TTC549 (cell line): ENCODE data around the gene SNRPE.

Experiments
- FAIRE-seq: peaks from 2 replicates; lab custom pipeline; 2012; peaks lifted over from hg19 to GRCh38; lab: Jason Lieb, UNC

Gene SNRPE

DNA sequence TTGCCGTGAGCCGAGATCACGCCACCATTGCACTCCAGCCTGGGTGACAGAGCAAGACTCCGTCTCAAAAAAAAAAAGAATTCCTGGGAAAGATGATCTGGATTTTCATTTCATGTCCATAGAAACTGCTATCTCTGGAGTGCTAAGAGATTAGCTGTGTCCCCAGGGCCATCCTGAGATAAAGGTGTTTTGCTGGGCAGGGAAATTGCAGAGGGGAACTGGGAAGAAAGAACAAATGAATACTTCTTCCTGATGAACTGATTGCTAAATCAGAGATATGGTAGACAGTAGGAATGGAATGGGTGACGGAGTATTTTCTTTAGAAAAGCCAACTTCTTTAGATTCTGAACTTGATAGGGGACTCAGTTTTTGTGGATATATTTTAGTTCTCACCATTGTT, 19.2 kb downstream of the SNRPE start:
- no peak for FAIRE-seq

DNA sequence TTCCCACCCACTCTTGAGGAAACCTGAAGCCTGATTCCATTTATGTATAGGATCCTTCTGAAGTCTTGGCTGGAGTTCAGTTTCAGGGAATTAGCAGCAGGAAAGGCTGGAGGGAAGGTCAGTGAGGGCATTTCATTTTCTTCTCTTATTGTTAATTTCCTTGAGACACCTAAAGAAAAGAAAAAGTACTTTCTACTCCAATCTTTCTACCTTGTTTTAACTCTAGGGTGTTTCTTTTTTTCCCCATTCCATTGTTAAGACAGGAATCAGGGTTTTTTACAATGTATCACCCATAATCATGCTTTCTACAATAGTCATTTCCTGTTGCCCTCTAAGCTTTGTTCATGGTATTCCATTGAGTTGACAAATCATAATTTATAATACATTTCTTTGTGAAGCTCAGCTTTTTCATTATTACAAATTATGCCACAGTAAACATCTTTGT, 27.4 kb downstream of the SNRPE start:
- FAIRE-seq = no peak

DNA sequence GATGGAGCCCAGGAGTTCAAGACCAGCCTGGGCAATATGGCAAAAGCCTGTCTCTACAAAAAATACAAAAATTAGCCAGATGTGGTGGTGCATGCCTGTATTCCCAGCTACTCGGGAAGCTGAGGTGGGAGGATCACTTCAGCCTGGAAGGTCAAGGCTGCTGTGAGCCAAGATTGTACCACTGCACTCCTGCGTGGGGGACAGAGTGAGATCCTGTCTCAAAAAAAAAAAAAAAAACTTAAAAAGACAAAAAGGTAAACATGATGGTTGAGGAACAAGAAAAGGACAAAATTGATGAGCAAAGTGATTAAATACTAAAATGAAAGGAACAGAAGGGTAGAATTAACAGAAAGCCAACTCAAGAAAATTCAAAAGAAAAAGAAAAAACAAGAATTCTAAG, 30.6 kb downstream of the SNRPE start:
- no peak for FAIRE-seq

DNA sequence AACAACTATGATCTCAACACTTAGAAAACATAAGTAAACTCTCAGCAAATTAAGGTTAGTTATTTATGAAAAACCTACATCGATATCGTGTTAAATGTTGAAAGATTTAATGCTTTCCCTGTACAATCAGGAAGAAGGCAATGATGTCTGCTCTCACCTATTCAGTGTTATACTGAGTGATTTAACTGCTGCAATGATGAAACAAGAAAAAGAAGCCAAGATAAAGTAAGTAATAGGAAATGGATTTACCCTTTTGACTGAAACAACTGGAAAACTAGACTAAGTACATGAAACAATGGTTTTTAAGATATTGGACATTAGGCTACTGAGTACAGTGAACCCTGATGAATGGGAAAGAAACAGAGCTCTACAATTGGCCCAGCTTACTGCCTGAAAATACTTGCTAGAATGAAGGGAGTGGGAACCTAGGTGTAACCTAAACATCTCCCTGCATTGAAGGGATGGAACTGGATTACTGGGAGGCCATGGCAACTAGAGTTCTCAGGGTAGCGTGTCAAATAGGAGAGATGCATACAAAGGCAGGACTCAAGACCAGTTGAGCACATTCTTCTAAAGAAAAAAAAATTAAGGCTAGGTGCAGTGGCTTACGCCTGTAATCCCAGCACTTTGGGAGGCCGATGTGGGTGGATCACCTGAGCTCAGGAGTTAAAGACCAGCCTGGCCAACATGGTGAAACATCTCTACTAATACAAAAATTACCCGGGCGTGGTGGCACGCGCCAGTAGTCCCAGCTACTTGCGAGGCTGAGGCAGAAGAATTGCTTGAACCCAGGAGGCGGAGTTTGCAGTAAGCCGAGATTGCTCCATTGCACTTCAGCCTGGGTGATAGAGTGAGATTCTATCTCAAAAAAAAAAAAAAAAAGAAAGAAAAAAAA, 37.3 kb downstream of the SNRPE start:
- FAIRE-seq = peak; percentile 51

DNA sequence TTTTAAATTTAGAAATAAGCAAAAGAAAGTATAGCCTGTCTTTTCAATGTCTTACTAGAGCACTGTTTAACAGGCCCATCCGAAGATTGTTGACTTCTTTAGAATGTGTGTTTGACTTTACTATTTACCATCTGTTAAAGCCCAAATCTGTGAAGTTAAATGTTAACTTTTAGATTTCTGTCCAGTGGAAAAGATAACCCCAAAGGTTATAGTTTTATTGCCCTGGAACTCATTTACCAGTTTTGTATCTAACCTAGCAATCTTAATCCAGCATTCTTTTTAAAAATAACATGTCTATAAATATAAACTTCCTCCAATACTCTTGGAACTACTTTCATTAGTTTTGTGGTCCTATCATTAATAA, 37.9 kb downstream of the SNRPE start:
- FAIRE-seq = no peak

DNA sequence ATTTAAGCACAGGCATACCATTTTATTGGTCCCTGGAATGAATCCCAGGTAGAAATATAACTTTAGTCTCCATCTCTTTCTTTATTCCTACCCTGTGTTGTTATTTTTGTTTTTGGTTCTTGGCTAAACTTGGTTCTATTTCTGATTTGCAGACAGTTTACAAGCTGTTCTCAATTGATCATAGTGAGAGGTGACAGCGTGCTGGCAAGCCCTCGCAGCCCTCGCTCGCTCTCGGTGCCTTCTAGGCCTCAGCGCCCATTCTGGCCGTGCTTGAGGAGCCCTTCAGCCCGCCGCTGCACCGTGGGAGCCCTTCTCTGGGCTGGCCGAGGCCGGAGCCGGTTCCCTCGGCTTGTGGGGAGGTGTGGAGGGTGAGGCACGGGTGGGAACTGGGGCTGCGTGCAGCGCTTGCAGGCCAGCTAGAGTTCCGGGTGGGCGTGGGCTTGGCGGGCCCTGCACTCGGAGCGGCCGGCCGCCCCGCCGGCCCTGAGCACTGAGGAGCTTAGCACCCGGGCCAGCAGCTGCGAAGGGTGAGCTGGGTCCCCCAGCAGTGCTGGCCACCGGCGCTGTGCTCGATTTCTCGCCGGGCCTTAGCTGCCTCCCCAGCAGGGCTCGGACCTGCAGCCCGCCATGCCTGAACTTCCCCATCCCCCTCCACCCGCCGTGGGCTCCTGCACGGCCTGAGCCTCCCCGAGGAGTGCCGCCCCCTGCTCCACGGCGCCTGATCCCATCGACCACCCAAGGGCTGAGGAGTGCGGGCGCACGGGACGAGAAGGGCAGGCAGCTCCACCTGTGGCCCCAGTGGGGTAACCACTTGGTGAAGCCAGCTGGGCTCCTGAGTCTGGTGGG, 38.7 kb downstream of the SNRPE start:
- FAIRE-seq = no peak

DNA sequence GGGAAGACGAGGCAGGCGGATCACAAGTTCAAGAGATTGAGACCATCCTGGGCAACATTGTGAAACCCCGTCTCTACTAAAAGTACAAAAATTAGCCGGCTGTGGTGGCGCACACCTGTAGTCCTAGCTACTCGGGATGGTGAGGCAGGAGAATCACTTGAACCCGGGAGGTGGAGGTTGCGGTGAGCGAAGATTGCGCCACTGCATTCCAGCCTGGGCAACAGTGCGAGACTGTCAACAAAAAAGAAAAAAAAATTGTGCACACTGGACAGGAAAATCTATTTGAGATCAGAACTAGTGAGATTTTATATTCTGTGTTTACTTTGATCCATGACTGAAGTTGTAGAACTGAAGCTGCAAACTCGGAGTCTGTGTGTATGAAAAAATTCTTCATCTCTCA, 40.2 kb downstream of the SNRPE start:
- FAIRE-seq = no peak

DNA sequence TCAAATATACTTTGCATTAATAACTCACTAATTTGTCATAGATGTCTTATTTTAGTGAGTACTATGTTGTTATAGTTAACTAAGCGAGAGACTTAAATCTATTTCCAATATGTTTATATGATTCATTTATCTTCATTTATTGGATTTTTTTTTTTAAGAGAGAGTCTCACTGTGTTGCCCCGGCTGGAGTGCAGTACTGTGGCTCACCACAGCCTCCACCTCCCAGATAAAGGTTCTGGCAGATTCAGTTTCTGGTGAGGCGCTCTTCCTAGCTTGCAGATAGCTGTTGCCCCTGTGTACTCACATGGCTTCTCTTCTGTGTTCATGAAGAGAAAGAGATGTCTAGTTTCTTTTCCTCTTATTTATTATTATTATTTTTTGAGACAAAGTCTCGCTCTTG, 43.9 kb downstream of the SNRPE start:
- FAIRE-seq = no peak

DNA sequence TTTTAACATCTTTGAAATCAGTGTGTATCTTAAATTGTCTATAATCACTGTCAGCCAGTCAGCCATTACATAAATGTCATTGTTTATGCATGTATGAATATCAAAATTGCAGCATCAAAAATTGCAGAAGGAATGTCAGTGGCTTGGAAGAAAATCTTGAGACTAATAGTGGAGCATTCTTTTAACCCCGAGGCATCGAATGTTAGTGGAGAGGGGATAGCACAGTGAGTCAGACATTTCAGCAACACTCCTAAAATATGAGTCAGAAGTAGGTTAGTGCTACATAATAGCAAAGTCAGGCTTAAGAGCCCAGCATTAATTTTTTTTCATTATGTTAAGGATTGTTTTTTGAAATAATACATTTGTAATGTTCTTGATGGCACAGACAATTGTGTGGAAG, 45.5 kb downstream of the SNRPE start:
- FAIRE-seq = no peak

DNA sequence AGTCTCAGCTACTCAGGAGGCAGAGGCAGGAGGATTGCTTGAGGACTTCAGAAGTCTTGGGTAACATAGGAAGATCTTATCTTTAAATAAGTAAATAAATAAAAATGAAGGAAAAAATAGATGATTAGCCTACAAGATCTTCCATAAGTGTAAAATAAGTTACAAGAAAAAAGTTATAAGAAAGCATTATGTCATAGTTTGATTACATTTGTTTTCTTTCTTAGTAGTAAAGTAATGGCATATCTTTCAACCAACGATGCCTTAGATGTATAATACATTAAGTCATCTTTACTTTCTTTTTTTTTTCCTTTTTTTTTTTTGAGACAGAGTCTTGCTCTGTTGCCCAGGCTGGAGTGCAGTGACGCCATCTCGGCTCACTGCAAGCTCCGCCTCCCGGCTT, 46.5 kb downstream of the SNRPE start:
- peak; percentile 75 for FAIRE-seq

DNA sequence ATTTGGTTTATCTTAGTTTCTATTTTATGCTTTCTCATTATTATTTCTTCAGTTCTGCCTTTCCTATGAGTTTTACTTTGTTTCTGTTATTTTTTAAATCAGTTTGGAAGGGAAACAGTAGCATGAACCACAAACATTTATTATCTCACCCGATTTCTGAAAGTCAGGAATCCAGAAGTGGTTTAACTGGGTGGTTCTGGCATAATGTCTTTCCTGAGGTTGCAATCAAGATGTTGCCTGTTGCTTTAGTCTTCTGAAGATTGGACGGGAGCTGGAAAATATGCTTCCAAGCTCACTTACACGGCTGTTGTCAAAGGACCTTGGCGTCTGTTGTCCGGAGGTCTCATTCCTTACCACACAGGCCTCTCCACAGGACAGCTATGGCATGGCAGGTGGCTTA, 50.4 kb downstream of the SNRPE start:
- FAIRE-seq = no peak

DNA sequence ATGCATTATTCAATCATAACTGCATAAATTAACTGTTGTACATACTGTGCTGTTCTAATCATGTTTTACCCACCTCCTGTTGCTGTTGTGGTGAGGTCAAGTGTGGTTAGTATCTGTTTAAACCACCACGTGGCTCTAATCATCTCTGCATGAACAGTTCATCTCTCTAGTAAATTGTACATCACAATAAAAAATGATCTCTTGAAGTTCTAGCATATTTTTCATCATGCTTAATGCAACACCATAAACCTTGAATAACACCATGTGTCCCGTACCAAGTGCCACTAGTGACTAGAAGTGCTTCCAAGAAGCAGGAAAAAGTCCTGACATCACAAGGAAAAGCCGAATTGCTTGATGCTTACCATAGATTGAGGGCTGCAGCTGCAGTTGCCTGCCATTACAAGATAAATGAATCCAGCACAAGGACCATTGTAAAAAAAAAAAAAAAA, 51.7 kb downstream of the SNRPE start:
- FAIRE-seq = no peak

DNA sequence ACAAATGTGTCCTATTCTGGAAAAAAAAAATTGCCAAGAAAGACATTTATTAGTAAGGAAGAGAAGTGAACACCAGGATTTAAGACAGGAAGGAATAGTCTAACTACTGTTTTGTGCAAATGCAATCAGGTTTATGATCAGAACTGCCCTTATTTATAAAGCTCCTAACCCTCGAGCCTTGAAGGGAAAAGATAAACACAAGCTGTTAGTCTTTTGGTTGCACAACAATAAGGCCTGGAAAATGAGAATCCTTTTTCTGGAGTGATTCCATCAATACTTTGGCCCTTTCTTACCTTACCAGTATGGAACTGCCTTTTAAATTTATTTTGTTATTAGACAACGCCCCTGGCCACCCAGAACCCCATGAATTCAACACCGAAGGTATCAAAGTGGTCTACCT, 52.9 kb downstream of the SNRPE start:
- FAIRE-seq = no peak

DNA sequence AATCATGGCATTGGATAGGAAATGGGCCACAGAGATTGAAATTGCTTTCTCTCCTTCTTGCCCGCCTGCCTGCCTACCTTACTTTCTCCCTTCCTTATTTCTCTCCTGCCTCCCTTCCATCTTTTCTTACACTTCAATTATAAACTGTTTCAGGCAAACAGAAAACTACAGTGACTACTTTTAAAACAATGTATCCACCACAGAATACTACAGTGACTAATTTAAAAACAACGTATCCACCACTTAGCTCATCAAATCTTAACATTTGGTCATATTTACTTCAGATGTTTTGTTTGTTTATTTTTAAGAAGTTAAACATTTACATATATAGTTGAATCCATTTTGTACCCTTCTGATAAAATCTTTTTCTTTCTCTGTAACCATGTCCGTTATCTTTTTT, 54.4 kb downstream of the SNRPE start:
- FAIRE-seq = no peak

DNA sequence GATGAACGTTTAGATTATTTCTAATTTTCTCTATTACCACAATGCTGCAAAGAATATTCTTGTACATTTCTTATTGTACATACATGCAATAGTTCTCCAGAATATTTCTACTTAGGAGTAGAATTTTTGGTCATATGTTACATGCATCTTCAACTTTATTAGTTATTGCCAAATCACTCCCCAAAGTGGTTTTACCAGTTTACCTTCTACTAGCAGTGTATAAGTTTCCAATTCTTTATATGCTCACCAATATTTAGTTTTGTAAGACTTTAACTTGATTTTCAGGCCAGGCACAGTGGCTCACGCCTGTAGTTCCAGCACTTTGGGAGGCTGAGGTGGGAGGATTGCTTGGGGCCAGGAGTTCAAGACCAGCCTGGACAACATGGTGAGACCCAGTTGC, 55.4 kb downstream of the SNRPE start:
- no peak for FAIRE-seq
